GM23248 (cell line): ENCODE measurements around the gene HIF3A. TPM values are rescaled to one million over a fixed set of nuclear protein-coding genes. Genes with fewer than 3 reads are reported as not detected.
"Not testable (repeated sequence)": the region's sequence is repeated elsewhere in the genome, so short reads cannot be mapped to it uniquely, and the experiment has no call there.

Experiments used
- DNase-seq: peaks from one replicate; pipeline ENCODE4 v3.0.0-alpha.2; 2015
- H2AFZ ChIP-seq: fragments of 200-600 bp; sonication (generic); 2 replicates; pipeline ENCODE4 v1.6.1; 2016; ENCODE audit warnings: antibody characterized with exemption
- H3F3A ChIP-seq: fragments of 200-600 bp; sonication (generic); 2 replicates; pipeline ENCODE4 v1.6.1; 2016; ENCODE audit warnings: mild to moderate bottlenecking, antibody characterized with exemption, mixed run types; ENCODE audit not compliant: insufficient read depth
- H3K27ac ChIP-seq: fragments of 200-600 bp; sonication (generic); 2 replicates; pipeline ENCODE4 v1.5.1; 2016; ENCODE audit warnings: mild to moderate bottlenecking
- H3K27me3 ChIP-seq: fragments of 200-600 bp; sonication (generic); replicated peaks from 2 replicates; pipeline ENCODE4 v1.6.1; 2016; ENCODE audit warnings: mild to moderate bottlenecking; ENCODE audit not compliant: insufficient read depth
- H3K36me3 ChIP-seq: fragments of 200-600 bp; sonication (generic); 2 replicates; pipeline ENCODE4 v1.6.1; 2016; ENCODE audit warnings: low read depth, mild to moderate bottlenecking
- H3K4me1 ChIP-seq: fragments of 200-600 bp; sonication (generic); 2 replicates; pipeline ENCODE4 v1.6.1; 2016; ENCODE audit warnings: mild to moderate bottlenecking; ENCODE audit not compliant: insufficient read depth
- H3K4me2 ChIP-seq: fragments of 200-600 bp; sonication (generic); one replicate; pipeline ENCODE4 v1.6.1; 2016; ENCODE audit warnings: mild to moderate bottlenecking; ENCODE audit not compliant: unreplicated experiment
- H3K4me3 ChIP-seq: fragments of 200-600 bp; sonication (generic); 2 replicates; pipeline ENCODE4 v1.5.1; 2016; ENCODE audit warnings: mild to moderate bottlenecking
- H3K79me2 ChIP-seq: fragments of 200-600 bp; sonication (generic); 2 replicates; pipeline ENCODE4 v1.6.1; 2016; ENCODE audit warnings: mild to moderate bottlenecking; ENCODE audit not compliant: insufficient read depth
- H3K9ac ChIP-seq: fragments of 200-600 bp; sonication (generic); 2 replicates; pipeline ENCODE4 v1.6.1; 2016; ENCODE audit warnings: mild to moderate bottlenecking
- H3K9me2 ChIP-seq: fragments of 200-600 bp; sonication (generic); 2 replicates; pipeline ENCODE4 v1.6.1; 2016; ENCODE audit warnings: mixed run types, mild to moderate bottlenecking, moderate library complexity; ENCODE audit not compliant: insufficient read depth
- H3K9me3 ChIP-seq: fragments of 200-600 bp; sonication (generic); one replicate; pipeline ENCODE4 v1.6.1; 2017; ENCODE audit warnings: low read depth
- H4K20me1 ChIP-seq: fragments of 200-600 bp; sonication (generic); 2 replicates; pipeline ENCODE4 v1.6.0; 2016; ENCODE audit not compliant: insufficient read depth
- EZH2 ChIP-seq: fragments of 200-600 bp; sonication (generic); IDR thresholded peaks from 2 replicates; pipeline ENCODE4 v1.6.1; 2018; ENCODE audit warnings: antibody characterized with exemption, mild to moderate bottlenecking; ENCODE audit not compliant: insufficient read depth, poor library complexity, severe bottlenecking
- EZH2phosphoT487 ChIP-seq: fragments of 200-600 bp; sonication (generic); IDR thresholded peaks from 2 replicates; pipeline ENCODE4 v1.6.1; 2018; ENCODE audit warnings: antibody characterized with exemption, moderate library complexity, mild to moderate bottlenecking, low read depth; ENCODE audit not compliant: insufficient read depth
- WGBS, 2 experiments: methylation state at CpG; one replicate each; pipeline ENCODE4 v1.1.6; 2015 to 2017; ENCODE audit warnings: low lambda C conversion rate in 2 of 2, low coverage in 1 of 2; ENCODE audit errors: missing lambda C conversion rate in 2 of 2; 5-methylcytosine and 5-hydroxymethylcytosine counted together
- in situ Hi-C: fragments of 300-500 bp; cut with MboI; formaldehyde crosslinking; loops from 2 replicates; pipeline ENCODE4 v1.15.0; 2020
- polyA plus RNA-seq: library from polyadenylated mRNA; unstranded; fragments of >200 nt; fragmentation: Nextera tagmentation; extraction: Ambion mirVana; gene quantifications from 2 replicates; pipeline ENCODE4 v1.2.1, GENCODE V29; 2016
- total RNA-seq: library from RNA; depleted of rRNA; stranded (reverse); fragments of >200 nt; shearing (Covaris generic); gene quantifications from 2 replicates; pipeline ENCODE4 v1.2.3, GENCODE V29; 2014

HIF3A gene
- total and polyA plus RNA-seq, 2 experiments from 2014 or later: 0.20 TPM; not detected in 1

DNA sequence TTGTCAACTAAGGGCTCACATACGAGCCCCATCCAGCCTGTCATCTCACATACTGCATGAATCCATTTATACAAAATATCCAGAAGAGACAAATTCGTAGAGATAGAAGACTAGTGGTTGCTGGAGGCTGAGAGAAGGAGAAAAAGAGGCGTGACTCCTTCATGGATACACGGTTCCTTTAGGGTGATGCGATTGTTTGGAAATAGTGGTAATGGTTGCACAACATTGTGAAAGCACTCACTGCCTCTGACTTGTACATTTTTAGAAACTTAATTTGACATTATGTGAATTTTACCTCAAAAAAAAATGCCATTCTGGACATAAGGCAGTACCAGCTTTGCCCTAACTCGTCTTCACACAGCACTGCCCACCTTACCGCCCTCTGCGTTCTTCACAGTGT lies 40.0 kb upstream of the HIF3A start:
- Histone ChIP-seq H4K20me1 (no peaks in the 10 kb centered on the region), H3K27me3 (peaks cover 64% of the 10 kb centered on the region), H3K4me2 (no peak overlapping the region), H3K27ac (no peak overlapping the region), H3K79me2 (no peaks in the 10 kb centered on the region), H3K36me3 (no peaks in the 10 kb centered on the region), H3K4me1 (no peaks in the 10 kb centered on the region), H3K9me3 (no peaks in the 10 kb centered on the region), H3K9me2 (no peaks in the 10 kb centered on the region), H3K4me3 (no peak overlapping the region), H3K9ac (no peak overlapping the region), H3F3A (no peaks in the 10 kb centered on the region), H2AFZ (no peak overlapping the region)
- TF ChIP-seq EZH2phosphoT487 (no peak), EZH2 (no peak)
- DNase-seq: peak; percentile 60
- 48 to 50% methylated on average over 8 of the region's 8 CpGs for WGBS, 2 experiments
- in situ Hi-C loops: no loop called here

DNA sequence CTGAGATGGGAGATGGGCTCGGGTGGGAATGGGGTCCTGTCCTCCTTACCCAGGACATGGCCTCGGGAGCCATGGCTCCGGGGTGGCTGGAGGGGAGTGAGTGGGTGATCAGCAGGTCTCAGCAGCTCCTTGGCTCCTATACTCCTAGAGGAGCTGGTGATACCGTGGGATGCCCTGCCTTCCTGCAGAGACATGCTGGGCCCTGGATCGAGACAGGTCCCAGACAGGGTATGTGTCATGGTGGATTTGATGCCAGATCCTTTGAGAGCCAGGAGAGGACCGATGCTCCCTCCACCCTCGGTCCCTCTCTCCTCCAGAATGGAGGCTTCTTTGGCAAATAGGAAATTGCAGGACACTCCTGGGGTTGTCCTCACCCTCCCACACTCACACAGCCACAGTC lies 35.3 kb upstream of the HIF3A start:
- peak; percentile 36 for DNase-seq
- H3K9me2 ChIP-seq, H3K79me2 ChIP-seq, H3K4me2 ChIP-seq, H3K4me3 ChIP-seq, H4K20me1 ChIP-seq, H3K27ac ChIP-seq, in situ Hi-C loops, H3K4me1 ChIP-seq, H3K9ac ChIP-seq, H3K9me3 ChIP-seq, H3K36me3 ChIP-seq, H3F3A ChIP-seq, H2AFZ ChIP-seq: not testable (repeated sequence)
- H3K27me3 ChIP-seq: peaks cover 49% of the 10 kb centered on the region
- 10 to 33% methylated on average over 5 to 7 of the region's 7 CpGs for WGBS, 2 experiments

DNA sequence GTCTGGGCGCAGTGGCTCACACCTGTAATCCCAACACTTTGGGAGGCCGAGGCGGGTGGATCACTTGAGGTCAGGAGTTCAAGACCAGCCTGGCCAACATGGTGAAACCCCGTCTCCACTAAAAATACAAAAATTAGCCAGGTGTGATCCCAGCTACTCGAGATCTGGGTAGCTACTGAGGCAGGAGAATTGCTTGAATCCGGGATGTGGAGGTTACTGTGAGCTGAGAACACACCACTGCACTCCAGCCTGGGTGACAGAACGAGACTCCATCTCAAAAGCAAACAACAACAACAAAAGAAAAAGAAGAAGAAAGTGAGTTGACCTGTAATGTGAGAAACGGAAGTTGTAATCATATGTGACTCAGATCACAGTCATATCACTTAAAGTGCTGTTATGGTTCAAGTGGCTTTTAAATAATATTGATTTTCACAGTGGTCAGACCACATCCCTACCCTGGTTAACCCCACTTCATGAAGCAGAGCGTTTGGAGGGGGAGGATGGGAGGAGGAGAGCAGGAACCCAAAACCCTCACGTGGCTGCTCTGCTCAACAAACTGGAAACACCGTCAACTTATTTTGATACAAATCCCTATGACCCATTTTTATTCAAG lies 34.1 kb upstream of the HIF3A start:
- H3K9me2 ChIP-seq, H3K36me3 ChIP-seq, H3K4me3 ChIP-seq, H3F3A ChIP-seq, H3K4me2 ChIP-seq, H3K4me1 ChIP-seq, H2AFZ ChIP-seq, in situ Hi-C loops, H3K27ac ChIP-seq, H3K79me2 ChIP-seq, H3K9ac ChIP-seq, H3K9me3 ChIP-seq, H4K20me1 ChIP-seq: not testable (repeated sequence)
- peaks cover 41% of the 10 kb centered on the region for H3K27me3 ChIP-seq
- TF ChIP-seq EZH2phosphoT487: peak; percentile 89
- peak; percentile 65 for DNase-seq
- WGBS, 2 experiments: 48 to 53% methylated on average over 11 of the region's 11 CpGs

DNA sequence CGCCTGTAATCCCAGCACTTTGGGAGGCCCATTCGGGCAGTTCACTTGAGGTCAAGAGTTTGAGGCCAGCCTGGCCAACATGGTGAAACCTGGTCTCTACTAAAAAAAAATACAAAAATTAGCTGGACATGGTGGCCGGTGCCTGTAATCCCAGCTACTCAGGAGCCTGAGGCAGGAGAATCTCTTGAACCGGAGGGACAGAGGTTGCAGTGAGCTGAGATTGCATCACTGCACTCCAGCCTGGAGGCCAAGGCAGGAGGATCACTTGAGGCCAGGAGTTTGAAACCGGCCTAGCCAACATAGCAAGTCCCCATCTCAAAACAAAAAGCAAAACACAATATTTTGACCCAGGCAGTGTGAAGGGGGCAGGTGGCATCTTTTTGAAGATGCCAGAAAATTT lies 32.0 kb upstream of the HIF3A start:
- H2AFZ ChIP-seq, H3F3A ChIP-seq, H3K9me3 ChIP-seq, DNase-seq, H3K36me3 ChIP-seq, H3K9ac ChIP-seq, H3K4me1 ChIP-seq, H3K4me3 ChIP-seq, H3K9me2 ChIP-seq, H3K4me2 ChIP-seq, H4K20me1 ChIP-seq, H3K27ac ChIP-seq, H3K79me2 ChIP-seq: not testable (repeated sequence)
- 66 to 67% methylated on average over 5 of the region's 5 CpGs for WGBS, 2 experiments
- H3K27me3 ChIP-seq: peaks cover 23% of the 10 kb centered on the region
- in situ Hi-C loops: loop anchor here (5.0 kb wide), 2 partner anchors 182 to 238 kb away; no protein-coding TSS in a partner anchor

DNA sequence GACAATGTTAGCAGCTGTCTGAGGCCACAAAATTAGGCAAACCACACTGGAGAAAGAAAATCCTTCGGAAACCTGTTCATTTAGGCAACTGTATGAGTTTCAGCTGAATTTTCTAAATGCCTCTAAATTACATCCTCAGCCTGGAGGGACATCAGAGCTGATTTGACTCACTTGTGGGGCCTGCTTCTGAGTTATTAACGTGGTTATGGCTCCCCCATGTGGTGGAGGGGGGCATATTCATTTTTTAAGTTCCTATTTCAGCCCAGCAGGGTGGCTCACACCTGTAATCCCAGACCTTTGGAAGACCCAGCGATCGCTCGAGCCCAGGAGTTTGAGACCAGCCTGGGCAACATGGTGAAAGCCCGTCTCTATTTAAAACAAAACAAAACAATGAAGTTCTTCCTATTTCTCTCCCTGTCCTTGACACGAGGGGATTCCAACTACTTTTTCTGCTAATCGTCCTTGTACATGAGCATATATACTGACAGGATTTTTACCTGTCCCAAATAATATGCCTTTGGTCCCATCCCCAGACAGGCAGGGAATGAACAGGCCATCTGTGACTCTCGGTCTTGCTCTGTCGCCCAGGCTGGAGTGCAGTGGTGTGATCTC lies 31.5 kb upstream of the HIF3A start:
- in situ Hi-C loops: loop anchor here (5.0 kb wide), 2 partner anchors 183 to 238 kb away; no protein-coding TSS in a partner anchor
- no peak overlapping the region for H3K4me3 ChIP-seq
- H3K27me3 ChIP-seq: peaks cover 21% of the 10 kb centered on the region

More for the DNA sequence above, 31.5 kb upstream of the HIF3A start:
- Histone ChIP-seq H3K4me2 (no peak overlapping the region), H2AFZ (no peak overlapping the region), H3K4me1 (no peaks in the 10 kb centered on the region), H3K27ac (no peak overlapping the region), H3K9me2 (no peaks in the 10 kb centered on the region), H3K9ac (no peak overlapping the region), H3K79me2 (no peaks in the 10 kb centered on the region), H3K9me3 (no peaks in the 10 kb centered on the region), H4K20me1 (no peaks in the 10 kb centered on the region), H3F3A (no peaks in the 10 kb centered on the region), H3K36me3 (no peaks in the 10 kb centered on the region)
- DNase-seq: peak; percentile 84
- WGBS, 2 experiments: 5 to 6% methylated on average over 10 of the region's 10 CpGs
- TF ChIP-seq EZH2 (no peak), EZH2phosphoT487 (no peak)
